AG09319 (cell line): ENCODE results near the gene PDXP.
"Not testable (repeated sequence)": the region's sequence is repeated elsewhere in the genome, so short reads cannot be mapped to it uniquely, and the experiment has no call there.

Experiments
- DNase-seq: peaks from one replicate; pipeline ENCODE4 v3.0.0-alpha.2; 2010; ENCODE audit warnings: low read depth; ENCODE audit errors: extremely low read depth
- CTCF ChIP-seq: IDR thresholded peaks from 2 replicates; pipeline ENCODE4 v1.5.1; 2011; ENCODE audit warnings: low read depth, mild to moderate bottlenecking, inconsistent platforms, low read length, moderate library complexity

The PDXP gene

GRCh38 chr22:37650463-37651136 is 7.9 kb upstream of the PDXP start:
- no peak for TF ChIP-seq CTCF
- DNase-seq, result no peak

- no peak for TF ChIP-seq CTCF
- no peak for DNase-seq
Measured at GRCh38 chr22:37654563-37655251, 3.8 kb upstream of the PDXP start.

GRCh38 chr22:37655252-37655563 is 3.3 kb upstream of the PDXP start:
- TF ChIP-seq CTCF, result no peak
- no peak for DNase-seq

GRCh38 chr22:37656583-37656982 is 1.9 kb upstream of the PDXP start:
- not testable (repeated sequence) for DNase-seq

- DNase-seq, result no peak
- no peak for TF ChIP-seq CTCF
Measured at GRCh38 chr22:37657590-37658132, 862 bp upstream of the PDXP start.

- DNase-seq, result no peak
- no peak for TF ChIP-seq CTCF
Measured at GRCh38 chr22:37659066-37659896, 758 bp downstream of the PDXP start.

GRCh38 chr22:37659897-37660708 is 1.6 kb downstream of the PDXP start:
- no peak for TF ChIP-seq CTCF
- DNase-seq, result no peak
